Measurements from ENCODE around the gene OBSCN.

Gene OBSCN

GRCh38 chr1:228313536-228314277 is 105.9 kb downstream of the OBSCN start:
- Histone ChIP-seq H3K27me3 (ENCODE audit: control insufficient read depth, insufficient read depth, low read length) (no peaks in the 10 kb centered on the region), H3K4me3 (ENCODE audit: low read length) (no peak overlapping the region), H3K9ac (ENCODE audit: low read length) (no peak overlapping the region), H3K9me3 (ENCODE audit: control insufficient read depth, low read length) (no peaks in the 10 kb centered on the region), H3K36me3 (ENCODE audit: control insufficient read depth, insufficient read depth, low read length) (no peaks in the 10 kb centered on the region), H3K4me1 (ENCODE audit: control insufficient read depth, insufficient read depth, low read length) (no peaks in the 10 kb centered on the region)

GRCh38 chr1:228314315-228314657 is 106.4 kb downstream of the OBSCN start:
- Histone ChIP-seq H3K9ac (ENCODE audit: low read length) (no peak overlapping the region), H3K36me3 (ENCODE audit: control insufficient read depth, insufficient read depth, low read length) (no peaks in the 10 kb centered on the region), H3K27me3 (ENCODE audit: control insufficient read depth, insufficient read depth, low read length) (no peaks in the 10 kb centered on the region), H3K9me3 (ENCODE audit: control insufficient read depth, low read length) (no peaks in the 10 kb centered on the region), H3K4me3 (ENCODE audit: low read length) (no peak overlapping the region), H3K4me1 (ENCODE audit: control insufficient read depth, insufficient read depth, low read length) (no peaks in the 10 kb centered on the region)

GRCh38 chr1:228314658-228315483 is 107.0 kb downstream of the OBSCN start:
- no peaks in the 10 kb centered on the region for H3K27me3 ChIP-seq (ENCODE audit: control insufficient read depth, insufficient read depth, low read length)
- no peak overlapping the region for H3K9ac ChIP-seq (ENCODE audit: low read length)
- H3K36me3 ChIP-seq (ENCODE audit: control insufficient read depth, insufficient read depth, low read length), result no peaks in the 10 kb centered on the region
- H3K4me3 ChIP-seq (ENCODE audit: low read length), result no peak overlapping the region
- H3K4me1 ChIP-seq (ENCODE audit: control insufficient read depth, insufficient read depth, low read length), result no peaks in the 10 kb centered on the region
- no peaks in the 10 kb centered on the region for H3K9me3 ChIP-seq (ENCODE audit: control insufficient read depth, low read length)

GRCh38 chr1:228315484-228315944 is 107.7 kb downstream of the OBSCN start:
- H3K9ac ChIP-seq (ENCODE audit: low read length), result no peak overlapping the region
- no peak overlapping the region for H3K4me3 ChIP-seq (ENCODE audit: low read length)
- no peaks in the 10 kb centered on the region for H3K27me3 ChIP-seq (ENCODE audit: control insufficient read depth, insufficient read depth, low read length)
- no peaks in the 10 kb centered on the region for H3K36me3 ChIP-seq (ENCODE audit: control insufficient read depth, insufficient read depth, low read length)
- no peaks in the 10 kb centered on the region for H3K4me1 ChIP-seq (ENCODE audit: control insufficient read depth, insufficient read depth, low read length)
- H3K9me3 ChIP-seq (ENCODE audit: control insufficient read depth, low read length), result no peaks in the 10 kb centered on the region

- Histone ChIP-seq H3K9me3 (ENCODE audit: control insufficient read depth, low read length) (no peaks in the 10 kb centered on the region), H3K27me3 (ENCODE audit: control insufficient read depth, insufficient read depth, low read length) (no peaks in the 10 kb centered on the region), H3K4me3 (ENCODE audit: low read length) (no peak overlapping the region), H3K4me1 (ENCODE audit: control insufficient read depth, insufficient read depth, low read length) (no peaks in the 10 kb centered on the region), H3K9ac (ENCODE audit: low read length) (no peak overlapping the region), H3K36me3 (ENCODE audit: control insufficient read depth, insufficient read depth, low read length) (no peaks in the 10 kb centered on the region)
Measured at GRCh38 chr1:228315945-228316588, 108.2 kb downstream of the OBSCN start.

GRCh38 chr1:228316589-228317387 is 108.9 kb downstream of the OBSCN start:
- no peak overlapping the region for H3K9ac ChIP-seq (ENCODE audit: low read length)
- H3K36me3 ChIP-seq (ENCODE audit: control insufficient read depth, insufficient read depth, low read length), result no peaks in the 10 kb centered on the region
- no peaks in the 10 kb centered on the region for H3K27me3 ChIP-seq (ENCODE audit: control insufficient read depth, insufficient read depth, low read length)
- no peaks in the 10 kb centered on the region for H3K4me1 ChIP-seq (ENCODE audit: control insufficient read depth, insufficient read depth, low read length)
- H3K9me3 ChIP-seq (ENCODE audit: control insufficient read depth, low read length), result no peaks in the 10 kb centered on the region
- no peak overlapping the region for H3K4me3 ChIP-seq (ENCODE audit: low read length)

- Histone ChIP-seq H3K36me3 (ENCODE audit: control insufficient read depth, insufficient read depth, low read length) (no peaks in the 10 kb centered on the region), H3K4me1 (ENCODE audit: control insufficient read depth, insufficient read depth, low read length) (no peaks in the 10 kb centered on the region), H3K27me3 (ENCODE audit: control insufficient read depth, insufficient read depth, low read length) (no peaks in the 10 kb centered on the region), H3K9ac (ENCODE audit: low read length) (no peak overlapping the region), H3K9me3 (ENCODE audit: control insufficient read depth, low read length) (no peaks in the 10 kb centered on the region), H3K4me3 (ENCODE audit: low read length) (no peak overlapping the region)
Measured at GRCh38 chr1:228317411-228317828, 109.6 kb downstream of the OBSCN start.

GRCh38 chr1:228317891-228318810 is 110.3 kb downstream of the OBSCN start:
- H3K36me3 ChIP-seq (ENCODE audit: control insufficient read depth, insufficient read depth, low read length), result no peaks in the 10 kb centered on the region
- H3K9me3 ChIP-seq (ENCODE audit: control insufficient read depth, low read length), result no peaks in the 10 kb centered on the region
- H3K4me1 ChIP-seq (ENCODE audit: control insufficient read depth, insufficient read depth, low read length), result no peaks in the 10 kb centered on the region
- H3K9ac ChIP-seq (ENCODE audit: low read length), result no peak overlapping the region
- H3K27me3 ChIP-seq (ENCODE audit: control insufficient read depth, insufficient read depth, low read length), result no peaks in the 10 kb centered on the region
- H3K4me3 ChIP-seq (ENCODE audit: low read length), result no peak overlapping the region

- Histone ChIP-seq H3K4me1 (ENCODE audit: control insufficient read depth, insufficient read depth, low read length) (no peaks in the 10 kb centered on the region), H3K9me3 (ENCODE audit: control insufficient read depth, low read length) (no peaks in the 10 kb centered on the region), H3K36me3 (ENCODE audit: control insufficient read depth, insufficient read depth, low read length) (no peaks in the 10 kb centered on the region), H3K4me3 (ENCODE audit: low read length) (no peak overlapping the region), H3K27me3 (ENCODE audit: control insufficient read depth, insufficient read depth, low read length) (no peaks in the 10 kb centered on the region), H3K9ac (ENCODE audit: low read length) (no peak overlapping the region)
Measured at GRCh38 chr1:228318823-228319241, 111.0 kb downstream of the OBSCN start.

GRCh38 chr1:228319352-228320088 is 111.7 kb downstream of the OBSCN start:
- Histone ChIP-seq H3K4me1 (ENCODE audit: control insufficient read depth, insufficient read depth, low read length) (no peaks in the 10 kb centered on the region), H3K27me3 (ENCODE audit: control insufficient read depth, insufficient read depth, low read length) (no peaks in the 10 kb centered on the region), H3K9me3 (ENCODE audit: control insufficient read depth, low read length) (no peaks in the 10 kb centered on the region), H3K9ac (ENCODE audit: low read length) (no peak overlapping the region), H3K4me3 (ENCODE audit: low read length) (no peak overlapping the region), H3K36me3 (ENCODE audit: control insufficient read depth, insufficient read depth, low read length) (no peaks in the 10 kb centered on the region)
